Measurements from ENCODE around the gene STAT5A. TPM values are rescaled to one million over a fixed set of nuclear protein-coding genes. Genes with fewer than 3 reads are reported as not detected.

STAT5A gene
- total RNA-seq, 1 experiment from 2014 or later = 6.6 TPM

- Mint-ChIP-seq H3K36me3 (no peaks in the 10 kb centered on the region), H3K4me1 (peaks cover 54% of the 10 kb centered on the region), H3K27ac (0 out of 2 replicates have a peak overlapping the region, but pooled peaks have one; percentile 2), H3K27me3 (ENCODE audit: low read depth) (peaks cover 3% of the 10 kb centered on the region; the same call in 1 of the 2 replicates), H3K9me3 (no peaks in the 10 kb centered on the region), H3K4me3 (peak overlapping the region; percentile 9)
- ChIA-PET CTCF (interaction anchor here (1.1 to 4.2 kb wide), 3 partner anchors 50 to 131 kb away, joined by 3 to 21 read pairs (median 3); no protein-coding TSS in a partner anchor), POLR2A (no interaction called here)
- TF ChIP-seq ZNF219 (CRISPR knock-in tag; IDR thresholded peaks at IDR 0.05; ENCODE audit: borderline replicate concordance) = no peak
- no peak for TF ChIP-seq SP1 (CRISPR knock-in tag; conservative IDR thresholded peaks at IDR 0.05)
- TF ChIP-seq ZNF671 (CRISPR knock-in tag; IDR thresholded peaks at IDR 0.05) = no peak
- TF ChIP-seq OVOL2 (CRISPR knock-in tag; IDR thresholded peaks at IDR 0.05; ENCODE audit: borderline replicate concordance) = no peak
- TF ChIP-seq HMGA2 (CRISPR knock-in tag; IDR thresholded peaks at IDR 0.05) = no peak
- TF ChIP-seq TEAD1 (CRISPR knock-in tag; IDR thresholded peaks at IDR 0.05) = no peak
- TF ChIP-seq MXD4 (CRISPR knock-in tag; IDR thresholded peaks at IDR 0.05; ENCODE audit: borderline replicate concordance) = no peak
- no peak for TF ChIP-seq ATF2 (CRISPR knock-in tag; IDR thresholded peaks at IDR 0.05; ENCODE audit: borderline replicate concordance, low read depth)
- no peak for TF ChIP-seq USF2 (CRISPR knock-in tag; IDR thresholded peaks at IDR 0.05)
- TF ChIP-seq SMAD3 (CRISPR knock-in tag; IDR thresholded peaks at IDR 0.05; ENCODE audit: borderline replicate concordance) = no peak
- no peak for TF ChIP-seq TP53 (CRISPR knock-in tag; IDR thresholded peaks at IDR 0.05)
- TF ChIP-seq ZNF232 (CRISPR knock-in tag; IDR thresholded peaks at IDR 0.05) = no peak
- TF ChIP-seq, protein P1, sequence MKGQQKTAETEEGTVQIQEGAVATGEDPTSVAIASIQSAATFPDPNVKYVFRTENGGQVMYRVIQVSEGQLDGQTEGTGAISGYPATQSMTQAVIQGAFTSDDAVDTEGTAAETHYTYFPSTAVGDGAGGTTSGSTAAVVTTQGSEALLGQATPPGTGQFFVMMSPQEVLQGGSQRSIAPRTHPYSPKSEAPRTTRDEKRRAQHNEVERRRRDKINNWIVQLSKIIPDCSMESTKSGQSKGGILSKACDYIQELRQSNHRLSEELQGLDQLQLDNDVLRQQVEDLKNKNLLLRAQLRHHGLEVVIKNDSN (CRISPR knock-in tag; IDR thresholded peaks at IDR 0.05) = no peak
- no peak for TF ChIP-seq NR3C1 (CRISPR knock-in tag; conservative IDR thresholded peaks at IDR 0.05; ENCODE audit: low read depth)
- no peak for TF ChIP-seq ZNF263 (CRISPR knock-in tag; IDR thresholded peaks at IDR 0.05; ENCODE audit: low read depth)
- TF ChIP-seq, protein P2, sequence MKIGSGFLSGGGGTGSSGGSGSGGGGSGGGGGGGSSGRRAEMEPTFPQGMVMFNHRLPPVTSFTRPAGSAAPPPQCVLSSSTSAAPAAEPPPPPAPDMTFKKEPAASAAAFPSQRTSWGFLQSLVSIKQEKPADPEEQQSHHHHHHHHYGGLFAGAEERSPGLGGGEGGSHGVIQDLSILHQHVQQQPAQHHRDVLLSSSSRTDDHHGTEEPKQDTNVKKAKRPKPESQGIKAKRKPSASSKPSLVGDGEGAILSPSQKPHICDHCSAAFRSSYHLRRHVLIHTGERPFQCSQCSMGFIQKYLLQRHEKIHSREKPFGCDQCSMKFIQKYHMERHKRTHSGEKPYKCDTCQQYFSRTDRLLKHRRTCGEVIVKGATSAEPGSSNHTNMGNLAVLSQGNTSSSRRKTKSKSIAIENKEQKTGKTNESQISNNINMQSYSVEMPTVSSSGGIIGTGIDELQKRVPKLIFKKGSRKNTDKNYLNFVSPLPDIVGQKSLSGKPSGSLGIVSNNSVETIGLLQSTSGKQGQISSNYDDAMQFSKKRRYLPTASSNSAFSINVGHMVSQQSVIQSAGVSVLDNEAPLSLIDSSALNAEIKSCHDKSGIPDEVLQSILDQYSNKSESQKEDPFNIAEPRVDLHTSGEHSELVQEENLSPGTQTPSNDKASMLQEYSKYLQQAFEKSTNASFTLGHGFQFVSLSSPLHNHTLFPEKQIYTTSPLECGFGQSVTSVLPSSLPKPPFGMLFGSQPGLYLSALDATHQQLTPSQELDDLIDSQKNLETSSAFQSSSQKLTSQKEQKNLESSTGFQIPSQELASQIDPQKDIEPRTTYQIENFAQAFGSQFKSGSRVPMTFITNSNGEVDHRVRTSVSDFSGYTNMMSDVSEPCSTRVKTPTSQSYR (CRISPR knock-in tag; IDR thresholded peaks at IDR 0.05) = no peak
- ATAC-seq (no peak), DNase-seq (ENCODE audit: low spot score) (no peak)
Measured at GRCh38 chr17:42272162-42272907, 16.0 kb upstream of the STAT5A start.

GRCh38 chr17:42273474-42274252 lies 14.6 kb upstream of the STAT5A start:
- Mint-ChIP-seq H3K4me1 (peaks cover 55% of the 10 kb centered on the region), H3K9me3 (no peaks in the 10 kb centered on the region), H3K27me3 (ENCODE audit: low read depth) (peaks cover 6% of the 10 kb centered on the region), H3K36me3 (no peaks in the 10 kb centered on the region), H3K27ac (peak overlapping the region; percentile 21; the same call in 1 of the 2 replicates), H3K4me3 (peak overlapping the region; percentile 48)
- POLR2A ChIA-PET = no interaction called here
- CTCF ChIA-PET = interaction anchor here (0.6 to 2.2 kb wide), 6 partner anchors 38 to 938 kb away, joined by 3 to 19 read pairs (median 4); partner anchors contain the start of genes HSPB9 and TMEM106A
- no peak for DNase-seq (ENCODE audit: low spot score)
- ATAC-seq = no peak
- TF ChIP-seq, protein P3, sequence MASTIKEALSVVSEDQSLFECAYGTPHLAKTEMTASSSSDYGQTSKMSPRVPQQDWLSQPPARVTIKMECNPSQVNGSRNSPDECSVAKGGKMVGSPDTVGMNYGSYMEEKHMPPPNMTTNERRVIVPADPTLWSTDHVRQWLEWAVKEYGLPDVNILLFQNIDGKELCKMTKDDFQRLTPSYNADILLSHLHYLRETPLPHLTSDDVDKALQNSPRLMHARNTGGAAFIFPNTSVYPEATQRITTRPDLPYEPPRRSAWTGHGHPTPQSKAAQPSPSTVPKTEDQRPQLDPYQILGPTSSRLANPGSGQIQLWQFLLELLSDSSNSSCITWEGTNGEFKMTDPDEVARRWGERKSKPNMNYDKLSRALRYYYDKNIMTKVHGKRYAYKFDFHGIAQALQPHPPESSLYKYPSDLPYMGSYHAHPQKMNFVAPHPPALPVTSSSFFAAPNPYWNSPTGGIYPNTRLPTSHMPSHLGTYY (CRISPR knock-in tag; IDR thresholded peaks at IDR 0.05) = no peak
- TF ChIP-seq SP1 (CRISPR knock-in tag; conservative IDR thresholded peaks at IDR 0.05) (no peak), FOXK1 (CRISPR knock-in tag; IDR thresholded peaks at IDR 0.05) (no peak), TCF7 (CRISPR knock-in tag; IDR thresholded peaks at IDR 0.05; ENCODE audit: low read depth) (no peak), IRF2 (CRISPR knock-in tag; IDR thresholded peaks at IDR 0.05; ENCODE audit: borderline replicate concordance, low read depth) (no peak), ATF1 (CRISPR knock-in tag; IDR thresholded peaks at IDR 0.05) (no peak), ZNF425 (CRISPR knock-in tag; conservative IDR thresholded peaks at IDR 0.05) (no peak)
- TF ChIP-seq, protein P4, sequence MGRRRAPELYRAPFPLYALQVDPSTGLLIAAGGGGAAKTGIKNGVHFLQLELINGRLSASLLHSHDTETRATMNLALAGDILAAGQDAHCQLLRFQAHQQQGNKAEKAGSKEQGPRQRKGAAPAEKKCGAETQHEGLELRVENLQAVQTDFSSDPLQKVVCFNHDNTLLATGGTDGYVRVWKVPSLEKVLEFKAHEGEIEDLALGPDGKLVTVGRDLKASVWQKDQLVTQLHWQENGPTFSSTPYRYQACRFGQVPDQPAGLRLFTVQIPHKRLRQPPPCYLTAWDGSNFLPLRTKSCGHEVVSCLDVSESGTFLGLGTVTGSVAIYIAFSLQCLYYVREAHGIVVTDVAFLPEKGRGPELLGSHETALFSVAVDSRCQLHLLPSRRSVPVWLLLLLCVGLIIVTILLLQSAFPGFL (CRISPR knock-in tag; IDR thresholded peaks at IDR 0.05; ENCODE audit: borderline replicate concordance) = no peak

Measured in WTC11 (cell line).